HG03108 (cell line): ENCODE measurements around the gene CLIC1.

Experiments
- ATAC-seq: cut with Tn5 transposase; IDR thresholded peaks from one replicate; pipeline ENCODE4 v1.9.1; 2021; ENCODE audit warnings: moderate library complexity; ENCODE audit not compliant: unreplicated experiment

Gene CLIC1

GRCh38 chr6:31768363-31769257 is 32.3 kb upstream of the CLIC1 start:
- no peak for ATAC-seq

DNA sequence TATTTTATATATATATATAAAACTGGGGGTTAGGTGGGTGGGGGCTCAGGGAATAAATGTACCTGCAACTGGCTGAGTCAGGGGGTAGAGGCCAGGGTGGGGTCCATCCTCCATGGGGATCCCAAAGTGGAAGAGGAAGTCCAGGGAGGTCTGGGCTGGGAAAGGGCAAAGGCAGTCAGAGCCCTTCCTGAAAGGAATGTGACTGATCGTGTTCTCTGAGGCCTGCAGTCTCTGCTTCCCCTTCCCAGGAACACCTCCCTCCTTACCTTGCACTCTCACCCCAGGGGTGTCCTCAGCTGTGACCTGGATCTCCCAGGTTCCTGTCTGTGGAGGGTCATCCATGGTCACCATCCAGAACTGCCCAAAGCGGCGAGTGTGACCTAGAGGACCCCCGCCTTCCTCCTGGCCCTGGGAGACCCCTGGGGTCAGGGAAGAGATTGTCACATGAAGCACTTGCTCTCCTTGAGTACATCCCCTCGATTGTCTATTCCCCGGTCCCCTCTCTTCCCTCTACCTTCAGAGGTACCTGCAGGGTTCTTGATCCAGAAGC is 30.8 kb upstream of the CLIC1 start:
- no peak for ATAC-seq

DNA sequence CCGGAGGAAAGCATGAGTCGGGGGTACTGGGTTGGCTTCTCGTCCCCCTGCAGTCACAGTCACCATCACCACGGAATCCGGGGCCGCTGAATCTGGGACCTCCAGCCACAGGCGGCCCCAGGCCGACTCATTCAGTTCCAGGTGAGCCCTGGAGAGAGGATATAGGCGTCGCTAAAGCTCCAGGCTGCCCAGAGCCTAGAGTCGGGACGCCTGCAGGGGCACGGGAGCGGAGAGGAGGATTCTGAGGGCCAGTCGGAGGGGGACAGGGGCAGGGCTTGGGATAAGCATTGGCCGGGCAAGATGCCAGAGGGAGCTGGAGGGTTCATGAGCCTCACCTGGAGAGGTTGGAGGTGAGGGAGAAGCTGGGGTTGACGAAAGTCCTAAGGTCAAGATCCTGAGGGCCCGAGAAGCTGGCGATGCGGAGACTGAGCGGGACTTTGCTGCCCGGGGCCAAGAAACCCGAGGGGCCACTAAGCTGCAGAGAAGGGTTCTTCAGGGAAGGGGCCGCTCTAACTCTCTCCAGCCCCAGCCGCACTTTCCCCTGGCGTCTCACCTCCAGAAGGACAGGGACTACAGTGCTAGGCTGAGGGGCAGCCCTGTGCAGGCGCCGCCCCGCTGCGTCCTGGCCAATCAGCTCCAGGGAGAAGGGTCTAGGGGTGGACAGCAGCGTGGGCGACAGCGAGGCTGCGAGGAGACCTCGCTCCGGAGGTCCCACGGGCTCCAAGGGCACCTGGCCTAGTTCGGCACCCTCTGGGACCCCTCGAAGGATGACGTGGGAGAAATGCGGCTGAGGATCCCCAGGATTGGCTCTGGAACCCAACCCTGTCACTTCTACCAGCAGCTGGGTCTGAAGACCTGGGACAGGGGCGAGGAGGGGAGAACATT is 29.8 kb upstream of the CLIC1 start:
- no peak for ATAC-seq

DNA sequence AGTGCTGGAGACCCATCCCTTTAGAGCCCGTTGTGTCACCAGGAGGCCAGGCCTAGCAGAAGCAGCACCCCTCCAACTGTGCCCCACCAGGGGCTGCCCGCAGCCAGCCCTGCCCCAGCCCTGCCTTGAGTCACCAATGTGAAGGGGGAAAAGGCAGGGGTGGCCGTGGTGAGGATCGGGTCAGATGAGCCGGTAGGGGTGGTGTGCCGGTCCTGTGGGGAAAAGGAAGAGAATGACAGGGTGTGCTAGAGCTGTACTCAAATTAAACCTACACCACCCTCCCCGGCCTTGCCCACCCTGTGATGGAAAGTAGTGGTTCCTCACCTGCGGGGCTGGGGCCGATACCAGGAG is 29.2 kb upstream of the CLIC1 start:
- ATAC-seq = no peak

DNA sequence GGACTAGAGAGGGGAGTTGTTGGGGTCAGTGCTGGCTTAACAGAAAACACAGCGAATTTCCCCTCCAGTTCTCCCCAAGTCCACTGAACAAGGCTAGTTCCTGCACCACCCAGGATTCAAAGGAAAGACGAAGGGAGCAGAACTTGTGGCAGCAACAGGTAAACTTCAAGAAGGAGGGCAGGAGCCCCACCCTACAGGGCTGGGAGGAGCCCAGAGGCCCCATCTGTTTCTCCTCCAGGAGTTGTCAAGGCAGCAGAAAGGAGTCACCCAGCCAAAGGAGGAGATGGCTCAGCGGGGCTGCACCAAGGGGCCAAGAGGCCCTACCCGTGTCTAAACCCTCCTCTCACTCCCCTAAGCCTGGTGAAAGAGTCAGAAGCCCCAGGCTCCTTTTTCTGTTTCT is 27.9 kb upstream of the CLIC1 start:
- ATAC-seq = no peak

GRCh38 chr6:31763619-31763940 is 27.2 kb upstream of the CLIC1 start:
- no peak for ATAC-seq

DNA sequence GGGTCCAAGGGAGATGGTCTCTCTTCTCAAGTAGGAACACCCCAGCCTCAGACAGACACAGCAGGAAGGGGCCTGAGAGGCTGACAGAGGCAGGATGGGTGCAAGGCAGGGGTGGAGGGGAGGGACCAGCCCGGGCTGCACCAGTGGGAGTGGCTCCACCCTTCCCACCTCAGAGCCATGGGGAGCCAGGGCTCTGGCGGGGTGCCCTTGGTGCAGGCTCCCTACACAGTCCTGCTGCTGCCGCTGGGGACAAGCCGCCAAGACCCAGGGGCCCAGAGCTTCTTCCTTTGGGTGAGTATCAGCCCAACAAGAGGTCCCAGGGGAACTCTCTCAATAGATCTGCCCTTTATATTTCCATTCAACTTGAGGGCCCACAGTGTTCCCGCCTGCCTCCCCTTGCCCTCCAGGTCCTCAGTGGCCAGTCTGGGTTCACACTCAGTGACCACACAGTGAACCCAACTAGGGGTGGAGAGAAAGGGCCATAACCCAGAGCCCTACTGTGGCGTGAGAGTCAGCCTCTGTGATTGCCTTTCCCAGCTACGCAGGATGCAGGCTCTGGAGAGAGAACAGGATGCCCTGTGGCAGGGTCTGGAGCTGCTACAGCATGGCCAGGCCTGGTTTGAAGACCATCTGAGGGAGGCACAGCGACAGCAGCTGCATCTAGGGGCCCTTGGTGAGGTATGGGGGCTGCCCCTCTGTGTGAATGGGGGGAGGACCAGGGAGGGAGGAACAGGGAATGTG is 26.7 kb upstream of the CLIC1 start:
- ATAC-seq = no peak

DNA sequence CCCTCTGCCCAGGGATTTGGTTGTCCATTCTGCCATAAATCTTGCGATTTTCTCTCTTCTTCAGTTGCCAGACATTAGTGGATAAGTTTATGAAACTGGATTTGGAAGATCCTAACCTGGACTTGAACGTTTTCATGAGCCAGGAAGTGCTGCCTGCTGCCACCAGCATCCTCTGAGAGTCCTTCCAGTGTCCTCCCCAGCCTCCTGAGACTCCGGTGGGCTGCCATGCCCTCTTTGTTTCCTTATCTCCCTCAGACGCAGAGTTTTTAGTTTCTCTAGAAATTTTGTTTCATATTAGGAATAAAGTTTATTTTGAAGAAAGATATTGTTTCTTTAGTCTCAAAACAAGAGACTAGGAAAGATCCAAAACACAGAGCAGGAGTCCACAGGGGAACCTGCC is 26.0 kb upstream of the CLIC1 start, which contains the start of gene SAPCD1:
Gene SAPCD1 (plus strand): TSS at position 301 of the 400 bp plus-strand sequence. CDS start 399 bp downstream, outside the sequence.
- ATAC-seq = no peak

- no peak for ATAC-seq
These were observed 25.0 kb upstream of the CLIC1 start for GRCh38 chr6:31761343-31761742.

DNA sequence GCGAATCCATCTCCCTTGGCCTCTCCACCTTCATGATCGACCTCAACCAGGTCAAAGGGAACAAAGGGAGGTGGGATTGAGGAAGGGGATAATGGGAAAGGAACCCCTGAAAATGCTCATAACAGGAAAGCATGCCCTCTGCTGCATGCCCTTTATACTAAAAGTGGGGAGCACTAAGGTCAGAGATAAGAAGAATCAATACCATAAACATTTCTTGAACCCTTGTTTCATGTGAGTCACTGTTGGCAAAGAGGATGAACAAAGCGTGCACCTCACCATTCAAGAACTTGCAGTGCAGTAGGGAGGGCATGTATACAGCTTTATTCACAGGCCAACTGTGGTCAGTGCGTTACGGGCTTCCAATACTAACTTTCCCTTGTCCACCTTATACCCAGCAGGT is 24.5 kb upstream of the CLIC1 start:
- ATAC-seq = no peak

DNA sequence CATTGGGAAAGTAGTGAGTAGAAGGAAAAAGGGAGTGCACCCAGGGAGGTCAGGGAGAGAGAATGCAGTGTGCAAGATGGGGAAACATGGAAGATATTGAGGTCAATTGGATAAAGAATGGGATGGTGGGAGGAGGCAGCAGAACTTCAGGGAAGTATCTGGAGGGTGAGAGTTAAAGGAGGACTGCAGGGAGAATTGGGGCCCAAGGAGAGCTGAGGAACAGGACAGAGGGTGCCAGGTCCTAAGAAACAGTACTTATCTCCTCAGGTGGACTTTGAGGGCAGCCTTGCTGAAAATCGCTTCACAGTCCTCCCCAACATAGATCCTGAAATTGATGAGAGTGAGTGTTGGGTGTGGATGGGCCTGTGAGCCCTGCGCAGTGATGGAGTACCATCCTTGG is 22.0 kb upstream of the CLIC1 start:
- ATAC-seq = no peak

- no peak for ATAC-seq
These were observed 16.5 kb upstream of the CLIC1 start for GRCh38 chr6:31752739-31753319.

- no peak for ATAC-seq
These were observed 14.2 kb upstream of the CLIC1 start for GRCh38 chr6:31750411-31751022.

DNA sequence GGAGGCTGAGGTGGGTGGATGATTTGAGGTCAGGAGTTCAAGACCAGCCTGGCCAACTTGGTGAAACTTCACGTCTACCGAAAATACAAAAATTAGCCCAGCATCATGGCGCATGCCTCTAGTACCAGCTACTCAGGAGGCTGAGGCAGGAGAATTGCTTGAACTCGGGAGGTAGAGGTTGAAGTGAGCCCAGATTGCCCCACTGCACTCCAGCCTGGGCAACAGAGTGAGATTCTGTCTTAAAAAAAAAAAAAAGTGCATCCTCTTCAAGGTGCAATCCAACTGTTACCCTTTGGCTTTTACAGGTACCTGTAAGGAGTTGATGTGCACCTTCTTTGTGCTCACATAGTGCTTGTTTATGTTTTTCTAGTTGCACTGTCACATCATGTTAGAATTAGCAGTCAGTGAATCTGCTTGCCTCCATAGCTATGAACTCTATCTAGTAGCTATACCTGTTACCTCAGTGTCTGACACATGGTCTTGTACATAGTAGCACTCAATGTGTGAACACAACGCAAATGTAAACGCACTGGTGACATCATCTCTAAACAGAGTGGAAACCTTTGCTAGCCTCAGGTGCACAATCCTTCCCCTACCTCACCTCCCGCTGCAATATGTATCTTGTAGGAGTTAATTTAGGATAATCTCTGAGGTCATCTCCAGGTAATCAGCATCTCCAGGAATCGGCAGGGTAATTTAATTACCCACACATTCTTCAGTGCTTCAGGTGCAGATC is 13.1 kb upstream of the CLIC1 start:
- ATAC-seq = no peak

DNA sequence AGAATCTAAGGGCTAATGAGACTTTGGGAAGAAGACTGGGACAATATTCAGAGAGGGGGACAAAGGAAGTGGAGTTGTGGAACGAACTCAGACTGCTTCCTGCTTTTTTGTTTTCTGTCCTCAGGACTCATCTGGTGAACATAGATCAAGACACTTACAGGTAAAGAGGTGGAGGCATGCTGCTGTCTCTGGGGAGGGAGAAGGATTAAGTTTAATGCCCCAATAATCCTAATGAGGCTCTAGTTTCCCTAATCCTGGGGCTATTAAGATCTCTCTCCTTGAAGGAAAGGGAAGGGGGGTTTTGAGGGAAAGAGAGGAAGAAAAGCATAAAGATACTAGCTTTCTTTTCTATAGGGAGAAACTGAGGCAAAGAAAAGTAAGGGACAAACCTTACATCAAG is 8.1 kb upstream of the CLIC1 start:
- no peak for ATAC-seq

- no peak for ATAC-seq
These were observed 6.6 kb upstream of the CLIC1 start for GRCh38 chr6:31742894-31743293.

DNA sequence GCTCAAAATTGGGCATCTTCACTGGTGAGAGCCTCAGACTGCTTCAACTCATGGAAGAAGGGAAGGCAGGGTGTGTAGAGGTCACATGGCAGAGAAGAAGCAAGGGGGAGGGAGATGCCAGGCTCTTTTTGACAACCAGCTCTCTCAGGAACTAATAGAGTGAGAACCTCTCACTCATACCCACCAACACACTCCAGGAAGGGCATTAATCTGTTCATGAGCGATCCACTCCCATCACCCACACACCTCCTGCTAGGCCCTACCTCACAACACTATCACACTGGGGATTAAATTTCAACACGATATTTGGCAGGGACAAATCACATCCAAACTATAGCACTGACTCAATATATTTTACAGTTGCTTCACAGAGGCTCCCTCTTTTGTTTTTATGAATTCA is 5.5 kb upstream of the CLIC1 start:
- no peak for ATAC-seq

GRCh38 chr6:31740397-31741223 is 4.3 kb upstream of the CLIC1 start:
- no peak for ATAC-seq
